Measurements from ENCODE around the gene PDK1. TPM values are rescaled to one million over a fixed set of nuclear protein-coding genes. Genes with fewer than 3 reads are reported as not detected.
A peak's percentile ranks its signal among the peaks of the same experiment; 100 is the strongest.

PDK1 gene
- total RNA-seq, 1 experiment from 2014 or later: 74.7 TPM

DNA sequence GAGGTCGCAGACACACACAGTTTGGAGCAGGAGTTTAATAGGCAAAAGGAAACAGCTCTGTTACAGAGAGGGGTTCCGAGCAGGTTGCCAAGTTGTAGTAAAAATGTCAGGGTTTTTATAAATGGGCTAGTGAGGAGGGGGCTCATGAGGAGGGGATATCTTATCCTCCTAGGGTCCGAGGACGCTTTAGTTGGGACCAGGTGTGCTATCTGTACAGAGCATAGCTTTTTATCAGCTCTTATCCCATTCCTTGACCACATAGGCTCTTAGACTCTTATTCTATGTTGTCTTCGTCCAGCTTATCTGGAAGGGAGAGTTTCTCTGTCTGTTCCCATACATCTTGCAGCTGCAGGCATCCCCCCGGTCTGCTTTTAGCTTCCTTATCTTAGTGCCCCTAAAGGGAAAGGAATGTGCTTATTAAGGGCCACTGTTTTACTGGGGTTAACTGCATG, 44.7 kb downstream of the PDK1 start:
- peaks cover 5 to 6% of the 10 kb centered on the region in 2 experiments for H3K4me1 Mint-ChIP-seq
- no peaks in the 10 kb centered on the region for H3K9me3 ChIP-seq (ENCODE audit: control insufficient read depth, low read depth, low read length)
- H2AFZ ChIP-seq (ENCODE audit: low read length): no peak overlapping the region
- no peak overlapping the region for H3K4me2 ChIP-seq (ENCODE audit: insufficient read depth, insufficient read length, low read length)
- H3K36me3 Mint-ChIP-seq (ENCODE audit: insufficient read depth in 1 of 3, low read depth in 3 of 3): peaks cover 13 to 79% (median 23%) of the 10 kb centered on the region in 3 experiments; a peak in 6 of 7 replicates
- no peak overlapping the region for H4K8ac ChIP-seq (replicated peaks; ENCODE audit: insufficient read length, low read depth, low read length)
- H3K79me2 ChIP-seq (ENCODE audit: insufficient read depth, low read length): no peaks in the 10 kb centered on the region
- H3K56ac ChIP-seq (ENCODE audit: insufficient read length, low read depth, low read length): no peak overlapping the region
- no peaks in the 10 kb centered on the region; the same call in 1 of the 2 replicates for H3K4me1 ChIP-seq (ENCODE audit: insufficient read depth, low read length)
- no CpG with 5 or more reads among the region's 6 CpGs for WGBS (ENCODE audit: extremely low coverage, insufficient read length, low lambda C conversion rate)
- no peaks in the 10 kb centered on the region for H3K27me3 ChIP-seq (ENCODE audit: insufficient read depth, low read length)
- no peak overlapping the region for H3K27ac ChIP-seq (ENCODE audit: insufficient read length, low read depth, low read length)
- H3K27ac Mint-ChIP-seq: peak overlapping the region in 1 of 3 experiments; percentile 76; a peak in 4 of 7 replicates
- H3K4ac ChIP-seq (ENCODE audit: low read depth, low read length): no peak overlapping the region
- H3K9me3 Mint-ChIP-seq: no peaks in the 10 kb centered on the region
- no peaks in the 10 kb centered on the region for H3K27me3 Mint-ChIP-seq (ENCODE audit: low read depth)
- no peak overlapping the region for H4K5ac ChIP-seq (ENCODE audit: insufficient read length, low read depth, low read length)
- TF ChIP-seq, protein P1, sequence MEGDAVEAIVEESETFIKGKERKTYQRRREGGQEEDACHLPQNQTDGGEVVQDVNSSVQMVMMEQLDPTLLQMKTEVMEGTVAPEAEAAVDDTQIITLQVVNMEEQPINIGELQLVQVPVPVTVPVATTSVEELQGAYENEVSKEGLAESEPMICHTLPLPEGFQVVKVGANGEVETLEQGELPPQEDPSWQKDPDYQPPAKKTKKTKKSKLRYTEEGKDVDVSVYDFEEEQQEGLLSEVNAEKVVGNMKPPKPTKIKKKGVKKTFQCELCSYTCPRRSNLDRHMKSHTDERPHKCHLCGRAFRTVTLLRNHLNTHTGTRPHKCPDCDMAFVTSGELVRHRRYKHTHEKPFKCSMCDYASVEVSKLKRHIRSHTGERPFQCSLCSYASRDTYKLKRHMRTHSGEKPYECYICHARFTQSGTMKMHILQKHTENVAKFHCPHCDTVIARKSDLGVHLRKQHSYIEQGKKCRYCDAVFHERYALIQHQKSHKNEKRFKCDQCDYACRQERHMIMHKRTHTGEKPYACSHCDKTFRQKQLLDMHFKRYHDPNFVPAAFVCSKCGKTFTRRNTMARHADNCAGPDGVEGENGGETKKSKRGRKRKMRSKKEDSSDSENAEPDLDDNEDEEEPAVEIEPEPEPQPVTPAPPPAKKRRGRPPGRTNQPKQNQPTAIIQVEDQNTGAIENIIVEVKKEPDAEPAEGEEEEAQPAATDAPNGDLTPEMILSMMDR (conservative IDR thresholded peaks at IDR 0.05): no peak
- DNase-seq: no peak
- H2BK120ac ChIP-seq (ENCODE audit: low read depth, low read length, poor library complexity, severe bottlenecking): no peak overlapping the region
- H3K9ac ChIP-seq (ENCODE audit: extremely low read depth, insufficient read length, low read length): no peak overlapping the region
- H3K23me2 ChIP-seq (ENCODE audit: insufficient read length, low read depth, low read length, poor library complexity, severe bottlenecking): no peaks in the 10 kb centered on the region
- no peak overlapping the region for H3K18ac ChIP-seq (ENCODE audit: insufficient read length, low read depth, low read length)
- no peak overlapping the region for H3K23ac ChIP-seq (ENCODE audit: insufficient read length, low read depth, low read length)
- H2BK20ac ChIP-seq (ENCODE audit: low read depth, low read length, poor library complexity, severe bottlenecking): no peak overlapping the region
- no peak overlapping the region for H3T11ph ChIP-seq (ENCODE audit: low read length)
- H4K91ac ChIP-seq (ENCODE audit: insufficient read length, low read depth, low read length): no peak overlapping the region
- H4K20me1 ChIP-seq (ENCODE audit: control insufficient read depth, insufficient read depth, insufficient read length): no peaks in the 10 kb centered on the region
- H2BK12ac ChIP-seq (ENCODE audit: insufficient read length, low read depth, low read length): no peak overlapping the region
- H3K79me1 ChIP-seq (ENCODE audit: insufficient read depth, low read depth, low read length, poor library complexity, severe bottlenecking): no peaks in the 10 kb centered on the region
- H3K14ac ChIP-seq (ENCODE audit: insufficient read depth, low read length): no peak overlapping the region
- no peak overlapping the region for H2BK5ac ChIP-seq (ENCODE audit: insufficient read length, low read length)
- no peak overlapping the region; the same call in 1 of the 2 replicates for H2BK15ac ChIP-seq (ENCODE audit: low read depth, low read length)
- H3K4me3 Mint-ChIP-seq: no peak overlapping the region
- H2AK5ac ChIP-seq (ENCODE audit: insufficient read length, low read length): no peak overlapping the region
